Rectal smooth muscle tissue (tissue), 1 donor: ENCODE data around the gene VILL.

Experiments
- H3K27ac ChIP-seq: one replicate; pipeline ENCODE4 v1.7.0; 2013; ENCODE audit warnings: low read depth, low read length, inconsistent platforms
- H3K27me3 ChIP-seq: one replicate; pipeline ENCODE4 v1.7.0; 2013; ENCODE audit warnings: low read length; ENCODE audit not compliant: control insufficient read depth, insufficient read depth
- H3K36me3 ChIP-seq: one replicate; pipeline ENCODE4 v1.7.0; 2013; ENCODE audit warnings: low read length; ENCODE audit not compliant: control insufficient read depth, insufficient read depth
- H3K4me1 ChIP-seq: one replicate; pipeline ENCODE4 v1.7.0; 2013; ENCODE audit warnings: low read length; ENCODE audit not compliant: control insufficient read depth, insufficient read depth
- H3K4me3 ChIP-seq: one replicate; pipeline ENCODE4 v1.7.0; 2013; ENCODE audit warnings: low read length
- H3K9ac ChIP-seq: one replicate; pipeline ENCODE4 v1.7.0; 2013; ENCODE audit warnings: low read length

The VILL gene

GRCh38 chr3:38000965-38001455 is 10.4 kb downstream of the VILL start:
- Histone ChIP-seq H3K4me1 (peaks cover 9% of the 10 kb centered on the region), H3K4me3 (no peak overlapping the region), H3K9ac (no peak overlapping the region), H3K27ac (no peak overlapping the region), H3K36me3 (peaks cover 8% of the 10 kb centered on the region), H3K27me3 (no peaks in the 10 kb centered on the region)

- H3K4me1 ChIP-seq: peaks cover 9% of the 10 kb centered on the region
- peaks cover 8% of the 10 kb centered on the region for H3K36me3 ChIP-seq
- H3K4me3 ChIP-seq: no peak overlapping the region
- H3K9ac ChIP-seq: no peak overlapping the region
- no peak overlapping the region for H3K27ac ChIP-seq
- H3K27me3 ChIP-seq: no peaks in the 10 kb centered on the region
Observed at GRCh38 chr3:38001456-38002081, 11.0 kb downstream of the VILL start.

GRCh38 chr3:38002291-38002876 is 11.8 kb downstream of the VILL start:
- H3K27ac ChIP-seq: no peak overlapping the region
- no peak overlapping the region for H3K9ac ChIP-seq
- H3K4me3 ChIP-seq: no peak overlapping the region
- H3K4me1 ChIP-seq: peaks cover 9% of the 10 kb centered on the region
- peaks cover 8% of the 10 kb centered on the region for H3K36me3 ChIP-seq
- H3K27me3 ChIP-seq: no peaks in the 10 kb centered on the region

- Histone ChIP-seq H3K4me3 (no peak overlapping the region), H3K27ac (no peak overlapping the region), H3K36me3 (peaks cover 10% of the 10 kb centered on the region), H3K27me3 (no peaks in the 10 kb centered on the region), H3K9ac (no peak overlapping the region), H3K4me1 (peaks cover 9% of the 10 kb centered on the region)
Observed at GRCh38 chr3:38002940-38003339, 12.4 kb downstream of the VILL start.

- H3K36me3 ChIP-seq: peaks cover 12% of the 10 kb centered on the region
- peaks cover 5% of the 10 kb centered on the region for H3K4me1 ChIP-seq
- no peak overlapping the region for H3K27ac ChIP-seq
Observed at GRCh38 chr3:38003371-38003816, 12.8 kb downstream of the VILL start.

GRCh38 chr3:38003817-38004414 is 13.3 kb downstream of the VILL start:
- Histone ChIP-seq H3K27me3 (no peaks in the 10 kb centered on the region), H3K4me1 (peaks cover 3% of the 10 kb centered on the region), H3K36me3 (peaks cover 12% of the 10 kb centered on the region), H3K9ac (no peak overlapping the region), H3K27ac (no peak overlapping the region), H3K4me3 (no peak overlapping the region)

More at GRCh38 chr3:38003371-38003816, 12.8 kb downstream of the VILL start:
- Histone ChIP-seq H3K27me3 (no peaks in the 10 kb centered on the region), H3K9ac (no peak overlapping the region), H3K4me3 (no peak overlapping the region)

- Histone ChIP-seq H3K27ac (no peak overlapping the region), H3K36me3 (peaks cover 12% of the 10 kb centered on the region), H3K4me1 (no peaks in the 10 kb centered on the region), H3K4me3 (no peak overlapping the region), H3K27me3 (no peaks in the 10 kb centered on the region), H3K9ac (no peak overlapping the region)
Observed at GRCh38 chr3:38004415-38005075, 14.0 kb downstream of the VILL start.

GRCh38 chr3:38005076-38006020 is 14.8 kb downstream of the VILL start:
- H3K36me3 ChIP-seq: peaks cover 10% of the 10 kb centered on the region
- H3K27ac ChIP-seq: no peak overlapping the region
- H3K27me3 ChIP-seq: no peaks in the 10 kb centered on the region
- H3K4me1 ChIP-seq: no peaks in the 10 kb centered on the region
- no peak overlapping the region for H3K4me3 ChIP-seq
- no peak overlapping the region for H3K9ac ChIP-seq

- Histone ChIP-seq H3K9ac (no peak overlapping the region), H3K36me3 (peaks cover 10% of the 10 kb centered on the region), H3K27ac (no peak overlapping the region), H3K4me3 (no peak overlapping the region), H3K27me3 (no peaks in the 10 kb centered on the region), H3K4me1 (no peaks in the 10 kb centered on the region)
Observed at GRCh38 chr3:38006031-38006430, 15.4 kb downstream of the VILL start.

GRCh38 chr3:38006445-38006995 is 15.9 kb downstream of the VILL start:
- Histone ChIP-seq H3K36me3 (peaks cover 13% of the 10 kb centered on the region), H3K9ac (no peak overlapping the region), H3K27ac (no peak overlapping the region), H3K4me1 (no peaks in the 10 kb centered on the region), H3K27me3 (no peaks in the 10 kb centered on the region), H3K4me3 (no peak overlapping the region)

GRCh38 chr3:38007754-38008090 is 17.1 kb downstream of the VILL start:
- Histone ChIP-seq H3K9ac (no peak overlapping the region), H3K27ac (no peak overlapping the region), H3K27me3 (no peaks in the 10 kb centered on the region), H3K4me1 (no peaks in the 10 kb centered on the region), H3K4me3 (no peak overlapping the region), H3K36me3 (peaks cover 8% of the 10 kb centered on the region)
